HCT116 (cell line): ENCODE measurements around the gene DDOST. TPM values are rescaled to one million over a fixed set of nuclear protein-coding genes. Genes with fewer than 3 reads are reported as not detected.

Experiments
- ATAC-seq: fragments of 200-7000 bp; cut with Tn5 transposase; 2 replicates; pipeline ENCODE4 v1.9.1; 2020; ENCODE audit warnings: mild to moderate bottlenecking, moderate library complexity
- BruUV-seq: library from RNA; stranded (reverse); fragments of 400-500 nt; replicated peaks from 2 replicates; lab custom pipeline; 2021; lab: Mats Ljungman, UMichigan
- CTCF ChIA-PET: fragments of 300-600 bp; sonication (Branson Sonifier 250); formaldehyde crosslinking; loops from one replicate; lab custom pipeline; 2021; ENCODE audit warnings: antibody characterized with exemption; lab: Charles Lee
- POLR2A ChIA-PET: fragments of 300-600, 350-600 bp; sonication (Branson Sonifier 250); formaldehyde crosslinking; loops from one replicate; lab custom pipeline; 2021; ENCODE audit warnings: antibody characterized with exemption; lab: Charles Lee
- RAD21 ChIA-PET, 2 experiments: fragments of 300-600 bp; sonication (Branson Sonifier 250); formaldehyde crosslinking; loops; one replicate each; lab custom pipeline; 2023; ENCODE audit warnings: low total read pairs in 2 of 2; ENCODE audit not compliant: uncharacterized antibody in 2 of 2, unreplicated experiment in 2 of 2, low non-redundant PET in 1 of 2; lab: Charles Lee
- DNase-seq: peaks from one replicate; pipeline ENCODE4 v3.0.0-alpha.2; 2010; ENCODE audit warnings: low read depth, low spot score
- H2AFZ ChIP-seq: fragments of 200-600 bp; shearing (Covaris generic), sonication (generic); 2 replicates; pipeline ENCODE4 v1.6.1; 2017; ENCODE audit warnings: low read depth, mixed run types, mixed read lengths, antibody characterized with exemption, low read length; ENCODE audit not compliant: poor library complexity, severe bottlenecking
- H3K27ac ChIP-seq: 2 replicates; pipeline ENCODE4 v1.5.1; 2012; ENCODE audit warnings: low read depth, low read length
- H3K27me3 ChIP-seq: fragments of 200-600 bp; sonication (generic); 2 replicates; pipeline ENCODE4 v1.6.1; 2016; ENCODE audit warnings: mixed run types, low read length, mixed read lengths; ENCODE audit not compliant: insufficient read depth
- H3K36me3 ChIP-seq, 2 experiments: fragments of 200-500 bp in 1 of 2; fragments of 200-600 bp in 1 of 2; sonication (Bioruptor generic) in 1 of 2; sonication (generic) in 1 of 2; 2 replicates each; pipeline versions ENCODE4 v1.5.1 to v1.6.1; 2014 to 2016; ENCODE audit warnings: low read length in 2 of 2, inconsistent platforms in 1 of 2, mixed read lengths in 1 of 2, mixed run types in 1 of 2; ENCODE audit not compliant: insufficient read depth in 2 of 2, control insufficient read depth in 1 of 2
- H3K4me1 ChIP-seq, 2 experiments: fragments of 200-600 bp in 1 of 2; sonication (generic) in 1 of 2; 2 replicates each; pipeline versions ENCODE4 v1.5.1 to v1.6.1; 2012 to 2017; ENCODE audit warnings: low read length in 2 of 2, inconsistent platforms in 1 of 2, mild to moderate bottlenecking in 1 of 2, mixed read lengths in 1 of 2, mixed run types in 1 of 2, moderate library complexity in 1 of 2; ENCODE audit not compliant: insufficient read depth in 2 of 2, control insufficient read depth in 1 of 2
- H3K4me2 ChIP-seq: fragments of 200-600 bp; sonication (generic); 2 replicates; pipeline ENCODE4 v1.6.1; 2017; ENCODE audit warnings: mixed run types, low read length, mixed read lengths
- H3K4me3 ChIP-seq, 2 experiments: fragments of 200-600 bp in 1 of 2; sonication (generic) in 1 of 2; replicated peaks in 1 of 2; 2 replicates each; pipeline ENCODE4 v1.5.1; 2011 to 2016; ENCODE audit warnings: low read length in 2 of 2, control low read depth in 1 of 2, low read depth in 1 of 2, mild to moderate bottlenecking in 1 of 2, mixed read lengths in 1 of 2, mixed run types in 1 of 2
- H3K79me2 ChIP-seq: fragments of 200-600 bp; sonication (generic); 2 replicates; pipeline ENCODE4 v1.6.1; 2017; ENCODE audit warnings: mild to moderate bottlenecking, mixed run types, low read length, moderate library complexity, mixed read lengths; ENCODE audit not compliant: insufficient read depth
- H3K9ac ChIP-seq: fragments of 200-600 bp; sonication (generic); 2 replicates; pipeline ENCODE4 v1.6.1; 2016; ENCODE audit warnings: low read length, mixed read lengths
- H3K9me2 ChIP-seq: fragments of 200-600 bp; sonication (generic), shearing (Covaris generic); 2 replicates; pipeline ENCODE4 v1.6.1; 2017; ENCODE audit warnings: mixed run types, mild to moderate bottlenecking, moderate library complexity; ENCODE audit not compliant: insufficient read depth
- H3K9me3 ChIP-seq, 2 experiments: fragments of 200-500 bp in 1 of 2; fragments of 200-600 bp in 1 of 2; sonication (Bioruptor generic) in 1 of 2; sonication (generic) in 1 of 2; 2 replicates each; pipeline ENCODE4 v1.6.1; 2014 to 2017; ENCODE audit warnings: low read length in 2 of 2, mixed read lengths in 2 of 2, inconsistent platforms in 1 of 2, low read depth in 1 of 2, mild to moderate bottlenecking in 1 of 2, mixed run types in 1 of 2, moderate library complexity in 1 of 2; ENCODE audit not compliant: control insufficient read depth in 1 of 2, insufficient read depth in 1 of 2
- H4K20me1 ChIP-seq: fragments of 200-600 bp; sonication (generic), shearing (Covaris generic); 2 replicates; pipeline ENCODE4 v1.6.1; 2017; ENCODE audit warnings: mixed run types, mild to moderate bottlenecking, moderate library complexity; ENCODE audit not compliant: insufficient read depth
- CBX3 ChIP-seq: IDR thresholded peaks from 2 replicates; pipeline ENCODE4 v1.6.1; 2012; ENCODE audit warnings: low read depth
- EZH2 ChIP-seq: fragments of 200-600 bp; sonication (generic); IDR thresholded peaks from 2 replicates; pipeline ENCODE4 v1.6.1; 2017; ENCODE audit warnings: antibody characterized with exemption, mixed run types
- FOSL1 ChIP-seq: IDR thresholded peaks from 2 replicates; pipeline ENCODE4 v1.6.1; 2012; ENCODE audit warnings: low read depth
- JUND ChIP-seq: IDR thresholded peaks from 2 replicates; pipeline ENCODE4 v1.6.1; 2012
- POLR2A ChIP-seq: IDR thresholded peaks from 2 replicates; pipeline ENCODE4 v1.7.0; 2011; ENCODE audit warnings: borderline replicate concordance; ENCODE audit not compliant: insufficient read depth, insufficient read length; ENCODE audit errors: extremely low read depth
- RAD21 ChIP-seq: IDR thresholded peaks from 2 replicates; pipeline ENCODE4 v1.6.1; 2012; ENCODE audit warnings: low read depth, mild to moderate bottlenecking
- TCF7L2 ChIP-seq: IDR thresholded peaks from 2 replicates; pipeline ENCODE4 v1.7.0; 2011; ENCODE audit warnings: borderline replicate concordance, inconsistent platforms; ENCODE audit not compliant: insufficient read depth, insufficient read length; ENCODE audit errors: extremely low read depth
- YY1 ChIP-seq: IDR thresholded peaks from 2 replicates; pipeline ENCODE4 v1.6.1; 2011; ENCODE audit warnings: low read length, low read depth, moderate library complexity, mild to moderate bottlenecking; ENCODE audit not compliant: insufficient replicate concordance; ENCODE audit errors: extremely low read depth
- intact Hi-C: fragments of 100-400 bp; cut with micrococcal nuclease; formaldehyde crosslinking; loops from 2 replicates; pipeline ENCODE4 v1.10.0; 2022
- total RNA-seq: library from RNA; stranded (reverse); gene quantifications from one replicate; pipeline ENCODE4 v1.2.1, GENCODE V29; 2021; ENCODE audit not compliant: unreplicated experiment
- TF ChIP-seq, protein P1 (sequence below), 3 experiments: fragments of 200-600 bp in 1 of 3; sonication (generic) in 1 of 3; IDR thresholded peaks in 2 of 3; conservative IDR thresholded peaks in 1 of 3; 2 replicates each; pipeline ENCODE4 v1.5.1; 2012 to 2017; ENCODE audit warnings: low read depth in 2 of 3, low read length in 2 of 3, antibody characterized with exemption in 1 of 3, borderline replicate concordance in 1 of 3, control low read depth in 1 of 3, mild to moderate bottlenecking in 1 of 3, mixed read lengths in 1 of 3, mixed run types in 1 of 3, moderate library complexity in 1 of 3; ENCODE audit not compliant: insufficient read depth in 1 of 3
- TF ChIP-seq, protein P2 (sequence below): IDR thresholded peaks from 2 replicates; pipeline ENCODE4 v1.6.1; 2012; ENCODE audit warnings: low read depth

The DDOST gene
- total RNA-seq, 1 experiment from 2014 or later, result 387 TPM

DNA sequence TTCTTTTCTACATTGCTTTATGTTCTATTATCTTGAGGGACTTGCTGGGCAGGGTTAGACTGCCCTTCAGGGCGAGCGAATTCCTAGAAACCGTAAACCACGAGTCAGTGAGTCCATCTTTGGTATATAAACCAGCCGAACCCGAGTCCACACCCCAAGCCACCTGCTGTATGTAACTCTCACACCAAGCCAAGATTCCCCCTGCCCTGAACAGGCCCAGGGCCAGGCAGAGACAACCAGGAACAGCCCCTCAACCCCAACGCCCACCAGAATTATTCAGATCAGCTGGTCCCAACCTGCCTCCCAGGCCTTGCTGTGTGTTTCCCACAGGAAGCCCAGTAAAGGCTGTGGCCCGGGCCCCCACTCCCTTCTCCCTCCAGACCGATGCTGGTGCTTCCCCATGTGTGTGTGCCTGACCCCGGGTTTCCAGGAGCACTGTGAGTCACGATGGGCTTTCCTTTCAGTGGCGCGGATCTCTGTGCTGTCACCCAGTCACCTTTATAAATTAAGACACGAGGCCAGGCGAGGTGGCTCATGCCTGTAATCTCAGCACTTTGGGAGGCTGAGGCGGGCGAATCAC is 39.6 kb upstream of the DDOST start:
- Histone ChIP-seq H3K27ac (no peak overlapping the region), H4K20me1 (no peaks in the 10 kb centered on the region), H2AFZ (no peak overlapping the region), H3K9me3 (no peaks in the 10 kb centered on the region), H3K4me3 (no peak overlapping the region), H3K9ac (no peak overlapping the region), H3K36me3 (no peaks in the 10 kb centered on the region), H3K9me2 (no peaks in the 10 kb centered on the region), H3K27me3 (no peaks in the 10 kb centered on the region), H3K4me1 (peaks cover 25 to 36% of the 10 kb centered on the region in 2 experiments), H3K4me2 (no peak overlapping the region), H3K79me2 (no peaks in the 10 kb centered on the region)
- CTCF ChIA-PET, result no interaction called here
- RAD21 ChIA-PET, result no interaction called here
- POLR2A ChIA-PET, result no interaction called here
- ATAC-seq (no peak), DNase-seq (no peak)
- intact Hi-C loops, result no loop called here
- TF ChIP-seq TCF7L2 (no peak), YY1 (no peak), JUND (no peak), POLR2A (no peak), CBX3 (no peak)
- TF ChIP-seq, protein P1, sequence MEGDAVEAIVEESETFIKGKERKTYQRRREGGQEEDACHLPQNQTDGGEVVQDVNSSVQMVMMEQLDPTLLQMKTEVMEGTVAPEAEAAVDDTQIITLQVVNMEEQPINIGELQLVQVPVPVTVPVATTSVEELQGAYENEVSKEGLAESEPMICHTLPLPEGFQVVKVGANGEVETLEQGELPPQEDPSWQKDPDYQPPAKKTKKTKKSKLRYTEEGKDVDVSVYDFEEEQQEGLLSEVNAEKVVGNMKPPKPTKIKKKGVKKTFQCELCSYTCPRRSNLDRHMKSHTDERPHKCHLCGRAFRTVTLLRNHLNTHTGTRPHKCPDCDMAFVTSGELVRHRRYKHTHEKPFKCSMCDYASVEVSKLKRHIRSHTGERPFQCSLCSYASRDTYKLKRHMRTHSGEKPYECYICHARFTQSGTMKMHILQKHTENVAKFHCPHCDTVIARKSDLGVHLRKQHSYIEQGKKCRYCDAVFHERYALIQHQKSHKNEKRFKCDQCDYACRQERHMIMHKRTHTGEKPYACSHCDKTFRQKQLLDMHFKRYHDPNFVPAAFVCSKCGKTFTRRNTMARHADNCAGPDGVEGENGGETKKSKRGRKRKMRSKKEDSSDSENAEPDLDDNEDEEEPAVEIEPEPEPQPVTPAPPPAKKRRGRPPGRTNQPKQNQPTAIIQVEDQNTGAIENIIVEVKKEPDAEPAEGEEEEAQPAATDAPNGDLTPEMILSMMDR (IDR thresholded peaks at IDR 0.05 in 2 of 3, conservative IDR thresholded peaks at IDR 0.05 in 1 of 3; ENCODE audit: borderline replicate concordance in 1 of 3, insufficient read depth in 1 of 3, low read depth in 2 of 3, low read length in 2 of 3), result no peak
- no TSS peak for BruUV-seq

DNA sequence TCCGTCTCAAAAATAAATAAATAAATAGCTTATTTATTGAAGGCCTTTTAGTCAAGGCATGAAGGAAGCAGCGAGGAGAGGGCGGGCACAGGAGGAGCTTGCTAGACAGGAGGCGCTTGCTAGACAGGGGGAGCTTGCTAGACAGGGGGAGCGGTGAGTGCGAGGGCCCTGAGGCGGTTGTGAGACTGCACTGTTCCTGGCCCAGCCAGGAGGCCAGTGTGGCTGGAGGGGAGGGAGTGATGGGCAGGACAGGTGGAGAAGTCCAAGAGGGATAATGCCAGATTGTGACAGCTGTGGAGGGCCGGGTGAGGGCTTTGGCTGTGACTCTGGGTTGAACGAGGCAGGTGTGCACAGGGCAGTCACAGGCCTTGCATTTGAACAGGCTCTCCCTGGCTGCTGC is 38.4 kb upstream of the DDOST start:
- Histone ChIP-seq H3K9me2 (no peaks in the 10 kb centered on the region), H3K4me3 (no peak overlapping the region), H4K20me1 (no peaks in the 10 kb centered on the region), H3K27ac (no peak overlapping the region), H3K27me3 (no peaks in the 10 kb centered on the region), H3K4me1 (peaks cover 25 to 39% of the 10 kb centered on the region in 2 experiments), H3K79me2 (no peaks in the 10 kb centered on the region), H3K36me3 (no peaks in the 10 kb centered on the region)
- ATAC-seq (no peak), DNase-seq (no peak)
- no TSS peak for BruUV-seq
- RAD21 ChIA-PET, result no interaction called here
- CTCF ChIA-PET, result interaction anchor here (0.9 kb wide), 1 partner anchor 19 kb away, joined by 3 read pairs; no protein-coding TSS in a partner anchor
- TF ChIP-seq, protein P2, sequence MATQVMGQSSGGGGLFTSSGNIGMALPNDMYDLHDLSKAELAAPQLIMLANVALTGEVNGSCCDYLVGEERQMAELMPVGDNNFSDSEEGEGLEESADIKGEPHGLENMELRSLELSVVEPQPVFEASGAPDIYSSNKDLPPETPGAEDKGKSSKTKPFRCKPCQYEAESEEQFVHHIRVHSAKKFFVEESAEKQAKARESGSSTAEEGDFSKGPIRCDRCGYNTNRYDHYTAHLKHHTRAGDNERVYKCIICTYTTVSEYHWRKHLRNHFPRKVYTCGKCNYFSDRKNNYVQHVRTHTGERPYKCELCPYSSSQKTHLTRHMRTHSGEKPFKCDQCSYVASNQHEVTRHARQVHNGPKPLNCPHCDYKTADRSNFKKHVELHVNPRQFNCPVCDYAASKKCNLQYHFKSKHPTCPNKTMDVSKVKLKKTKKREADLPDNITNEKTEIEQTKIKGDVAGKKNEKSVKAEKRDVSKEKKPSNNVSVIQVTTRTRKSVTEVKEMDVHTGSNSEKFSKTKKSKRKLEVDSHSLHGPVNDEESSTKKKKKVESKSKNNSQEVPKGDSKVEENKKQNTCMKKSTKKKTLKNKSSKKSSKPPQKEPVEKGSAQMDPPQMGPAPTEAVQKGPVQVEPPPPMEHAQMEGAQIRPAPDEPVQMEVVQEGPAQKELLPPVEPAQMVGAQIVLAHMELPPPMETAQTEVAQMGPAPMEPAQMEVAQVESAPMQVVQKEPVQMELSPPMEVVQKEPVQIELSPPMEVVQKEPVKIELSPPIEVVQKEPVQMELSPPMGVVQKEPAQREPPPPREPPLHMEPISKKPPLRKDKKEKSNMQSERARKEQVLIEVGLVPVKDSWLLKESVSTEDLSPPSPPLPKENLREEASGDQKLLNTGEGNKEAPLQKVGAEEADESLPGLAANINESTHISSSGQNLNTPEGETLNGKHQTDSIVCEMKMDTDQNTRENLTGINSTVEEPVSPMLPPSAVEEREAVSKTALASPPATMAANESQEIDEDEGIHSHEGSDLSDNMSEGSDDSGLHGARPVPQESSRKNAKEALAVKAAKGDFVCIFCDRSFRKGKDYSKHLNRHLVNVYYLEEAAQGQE, result no peak
- TF ChIP-seq RAD21, result no peak
- TF ChIP-seq POLR2A, result no peak
- no peak for TF ChIP-seq EZH2
- TF ChIP-seq FOSL1, result no peak
- no peak for TF ChIP-seq CBX3
- TF ChIP-seq, protein P1 (IDR thresholded peaks at IDR 0.05 in 2 of 3, conservative IDR thresholded peaks at IDR 0.05 in 1 of 3; ENCODE audit: borderline replicate concordance in 1 of 3, insufficient read depth in 1 of 3, low read depth in 2 of 3, low read length in 2 of 3), result no peak
- TF ChIP-seq, all 23 proteins: peak for 0
- Histone ChIP-seq H3K9ac (no peak overlapping the region), H2AFZ (no peak overlapping the region), H3K9me3 (no peaks in the 10 kb centered on the region), H3K4me2 (no peak overlapping the region)
- POLR2A ChIA-PET, result no interaction called here
- intact Hi-C loops, result no loop called here
